Glomerular visceral epithelial cell (primary cell): Measurements from ENCODE around the gene TMEM254.
A peak's percentile ranks its signal among the peaks of the same experiment; 100 is the strongest.
"Not testable (repeated sequence)": the region's sequence is repeated elsewhere in the genome, so short reads cannot be mapped to it uniquely, and the experiment has no call there.

Source experiments
- DNase-seq: peaks from one replicate; pipeline ENCODE4 v3.0.0-alpha.2; 2016; ENCODE audit errors: extremely low spot score

Gene TMEM254

DNA sequence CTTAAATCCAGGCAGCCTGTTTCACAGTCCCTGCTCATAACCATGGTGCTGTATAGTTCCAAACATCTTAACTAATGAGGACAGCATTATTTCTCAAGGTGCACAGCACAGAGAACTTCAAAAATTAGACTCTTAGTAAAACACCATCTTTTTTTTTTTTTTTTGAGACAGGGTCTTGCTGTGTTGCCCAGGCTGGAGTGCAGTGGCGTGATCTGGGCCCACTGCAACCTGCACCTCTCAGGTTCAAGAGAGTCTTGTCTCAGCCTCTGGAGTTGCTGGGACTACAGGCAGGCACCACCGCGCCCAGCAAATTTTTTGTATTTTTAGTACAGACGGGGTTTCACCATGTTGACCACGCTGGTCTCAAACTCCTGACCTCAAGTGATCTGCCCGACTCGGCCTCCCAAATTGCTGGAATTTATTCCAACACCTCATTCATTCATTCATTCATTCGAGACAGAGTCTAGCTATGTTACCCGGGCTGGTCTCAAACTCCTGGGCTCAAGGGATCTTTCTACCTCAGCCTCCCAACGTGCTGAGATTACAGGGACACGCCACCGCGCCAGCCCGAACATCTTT lies 507 bp upstream of the TMEM254 start:
- DNase-seq = no peak

DNA sequence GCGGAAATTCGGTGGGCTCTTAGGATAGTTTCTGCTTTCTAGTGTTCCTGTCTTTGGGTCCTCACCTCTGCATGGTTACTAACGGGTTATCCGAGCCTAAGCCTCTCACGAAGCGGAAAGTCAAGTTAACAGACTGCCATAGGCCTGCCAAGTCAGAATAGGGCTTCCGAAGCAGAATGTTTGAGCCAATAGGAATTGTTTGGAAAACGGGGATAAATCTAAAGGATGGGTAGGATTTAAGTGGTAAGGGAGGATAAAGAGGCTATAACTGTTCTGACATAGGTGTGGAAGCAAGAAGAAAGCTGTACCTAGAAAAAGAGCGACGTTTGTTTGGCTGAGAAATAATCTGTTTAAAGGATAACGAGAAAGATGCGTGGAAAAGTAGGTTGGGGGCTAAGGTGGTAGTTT lies 851 bp downstream of the TMEM254 start:
- no peak for DNase-seq

DNA sequence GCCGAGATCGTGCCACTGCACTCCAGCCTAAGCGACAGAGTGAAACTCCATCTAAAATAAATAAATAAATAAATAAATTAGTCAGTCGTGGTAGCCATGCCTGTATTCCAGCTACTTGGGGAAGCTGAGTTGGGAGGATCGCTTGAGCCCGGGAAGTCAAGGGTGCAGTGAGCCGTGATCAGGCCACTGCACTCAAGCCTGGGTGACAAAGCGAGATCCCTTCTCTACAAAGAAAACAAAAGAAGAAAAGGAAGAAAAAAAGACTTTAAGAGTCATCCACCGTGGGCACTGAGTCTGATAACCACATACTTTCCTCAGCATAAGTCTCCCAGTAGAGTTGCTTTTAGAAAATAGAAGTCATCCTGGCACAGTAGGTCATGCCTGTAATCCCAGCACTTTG lies 2.6 kb downstream of the TMEM254 start:
- DNase-seq = no peak

DNA sequence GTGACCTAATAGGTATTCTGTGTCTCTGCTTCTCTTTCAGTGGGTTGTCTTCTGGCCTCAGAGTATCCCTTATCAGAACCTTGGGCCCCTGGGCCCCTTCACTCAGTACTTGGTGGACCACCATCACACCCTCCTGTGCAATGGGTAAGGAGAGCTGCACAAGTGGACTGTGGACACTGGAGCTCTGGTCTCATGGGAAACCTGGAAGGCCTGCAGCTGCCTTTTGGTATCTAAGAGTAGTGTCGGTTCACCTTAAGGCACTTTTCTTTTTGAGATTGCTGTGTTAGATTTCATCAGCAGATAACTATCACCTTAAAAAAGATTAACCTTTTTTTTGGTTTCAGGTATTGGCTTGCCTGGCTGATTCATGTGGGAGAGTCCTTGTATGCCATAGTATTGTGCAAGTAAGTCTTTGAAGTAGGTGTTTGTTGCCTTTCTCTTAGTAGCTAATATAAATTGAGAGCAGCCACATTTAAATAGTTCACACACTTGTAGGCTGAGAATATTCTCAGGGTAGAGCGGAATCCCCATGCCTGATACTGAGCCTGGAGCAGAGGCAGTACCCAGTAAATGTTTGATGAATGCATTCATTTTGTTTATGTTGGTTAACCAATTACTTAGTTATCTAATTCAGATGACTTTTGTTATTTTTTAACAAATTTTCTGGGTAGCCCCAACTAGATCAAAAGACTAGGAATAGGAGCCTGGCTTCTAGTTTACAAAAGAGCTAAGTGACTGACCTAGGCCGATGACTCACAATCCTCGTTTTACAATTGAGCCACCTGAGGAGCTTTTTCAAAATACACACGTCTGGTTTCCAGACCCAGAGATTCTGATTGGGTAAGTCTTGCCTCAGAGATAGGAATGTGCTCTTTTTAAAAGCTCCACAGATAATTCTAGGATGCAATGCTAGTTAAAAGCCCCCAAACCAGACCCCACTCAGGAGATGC lies 3.6 kb downstream of the TMEM254 start:
- no peak for DNase-seq

DNA sequence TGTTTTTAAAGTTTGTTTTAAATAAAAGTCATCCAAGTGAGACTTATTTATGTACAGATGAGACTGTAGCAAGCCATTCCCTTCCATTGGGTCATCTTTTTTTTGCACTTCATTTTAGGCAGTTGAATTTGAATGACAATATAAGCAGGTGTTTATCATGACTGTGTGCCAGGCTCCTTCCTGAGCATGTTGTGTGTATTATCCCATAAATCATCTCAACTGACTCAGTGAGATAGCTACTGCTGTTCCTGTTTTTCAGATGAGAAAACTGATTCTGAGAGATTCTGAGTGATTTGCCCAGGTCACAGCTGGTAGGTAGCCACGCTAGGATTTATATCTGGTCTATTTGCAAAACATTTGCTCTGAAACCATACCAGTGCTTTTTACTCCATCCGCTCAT lies 11.7 kb downstream of the TMEM254 start:
- DNase-seq = no peak

DNA sequence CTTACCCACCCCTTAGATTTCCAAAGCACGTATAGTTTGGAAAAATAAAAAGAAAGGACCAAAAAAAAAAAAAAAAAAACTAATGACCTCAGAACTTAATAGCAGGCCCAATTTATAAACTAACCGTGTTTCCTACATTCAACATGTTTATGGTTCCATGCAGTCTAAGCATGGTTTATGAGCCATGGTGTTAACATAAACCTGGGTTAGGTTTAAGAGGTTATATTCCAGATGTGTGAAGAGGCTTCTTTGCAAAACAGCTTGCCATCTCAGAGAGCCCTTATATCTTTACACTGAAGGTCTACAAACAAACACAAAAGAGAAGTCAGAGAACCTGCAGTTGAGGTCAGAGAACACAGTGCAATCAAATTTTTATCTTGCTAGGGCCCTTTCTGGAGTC lies 15.8 kb downstream of the TMEM254 start:
- DNase-seq = no peak

DNA sequence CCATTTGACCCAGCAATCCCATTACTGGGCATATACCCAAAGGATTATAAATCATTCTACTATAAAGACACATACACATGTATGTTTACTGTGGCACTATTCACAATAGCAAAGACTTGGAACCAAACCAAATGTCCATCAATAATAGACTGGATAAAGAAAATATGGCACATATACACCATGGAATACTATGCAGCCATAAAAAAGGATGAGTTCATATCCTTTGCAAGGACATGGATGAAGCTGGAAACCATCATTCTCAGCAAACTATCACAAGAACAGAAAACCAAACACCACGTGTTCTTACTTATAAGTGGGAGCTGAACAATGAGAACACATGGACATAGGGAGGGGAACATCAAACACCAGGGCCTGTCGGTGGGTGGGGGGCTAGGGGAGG lies 19.8 kb downstream of the TMEM254 start:
- not testable (repeated sequence) for DNase-seq

DNA sequence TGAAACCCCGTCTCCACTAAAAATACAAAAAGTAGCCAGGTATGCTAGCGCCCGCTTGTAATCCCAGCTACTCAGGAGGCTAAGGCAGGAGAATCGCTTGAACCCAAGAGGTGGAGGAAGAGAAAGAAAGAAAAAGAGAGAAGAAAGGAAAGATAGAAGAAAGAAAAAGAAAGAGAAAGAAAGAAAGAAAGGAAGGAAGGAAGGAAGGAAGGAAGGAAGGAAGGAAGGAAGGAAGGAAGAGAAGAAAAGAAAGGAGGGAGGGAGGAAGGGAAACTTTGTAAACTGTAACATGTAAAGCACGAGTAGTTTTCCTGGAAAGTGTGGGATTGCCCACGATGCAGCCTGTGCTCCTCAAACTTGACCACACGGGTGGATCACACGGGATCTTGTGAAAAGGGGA lies 20.8 kb downstream of the TMEM254 start:
- DNase-seq = not testable (repeated sequence)

DNA sequence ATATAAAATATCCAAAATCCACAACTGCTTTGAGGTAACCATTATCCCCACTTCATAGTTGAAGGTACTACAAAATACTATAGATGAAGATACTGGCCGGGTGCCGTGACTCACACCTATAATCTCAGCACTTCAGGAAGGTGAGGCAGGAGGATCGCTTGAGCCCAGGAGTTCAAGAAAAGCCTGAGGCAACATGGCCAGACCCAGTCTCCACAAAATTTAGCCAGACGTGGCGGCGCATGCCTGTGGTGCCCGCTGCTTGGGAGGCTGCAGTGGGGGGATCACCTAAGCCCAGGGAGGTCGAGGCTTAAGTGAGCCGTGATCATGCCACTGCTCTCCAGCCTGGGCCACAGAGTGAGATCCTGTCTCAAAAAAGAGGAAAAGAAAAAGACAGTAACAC lies 21.7 kb downstream of the TMEM254 start:
- no peak for DNase-seq

DNA sequence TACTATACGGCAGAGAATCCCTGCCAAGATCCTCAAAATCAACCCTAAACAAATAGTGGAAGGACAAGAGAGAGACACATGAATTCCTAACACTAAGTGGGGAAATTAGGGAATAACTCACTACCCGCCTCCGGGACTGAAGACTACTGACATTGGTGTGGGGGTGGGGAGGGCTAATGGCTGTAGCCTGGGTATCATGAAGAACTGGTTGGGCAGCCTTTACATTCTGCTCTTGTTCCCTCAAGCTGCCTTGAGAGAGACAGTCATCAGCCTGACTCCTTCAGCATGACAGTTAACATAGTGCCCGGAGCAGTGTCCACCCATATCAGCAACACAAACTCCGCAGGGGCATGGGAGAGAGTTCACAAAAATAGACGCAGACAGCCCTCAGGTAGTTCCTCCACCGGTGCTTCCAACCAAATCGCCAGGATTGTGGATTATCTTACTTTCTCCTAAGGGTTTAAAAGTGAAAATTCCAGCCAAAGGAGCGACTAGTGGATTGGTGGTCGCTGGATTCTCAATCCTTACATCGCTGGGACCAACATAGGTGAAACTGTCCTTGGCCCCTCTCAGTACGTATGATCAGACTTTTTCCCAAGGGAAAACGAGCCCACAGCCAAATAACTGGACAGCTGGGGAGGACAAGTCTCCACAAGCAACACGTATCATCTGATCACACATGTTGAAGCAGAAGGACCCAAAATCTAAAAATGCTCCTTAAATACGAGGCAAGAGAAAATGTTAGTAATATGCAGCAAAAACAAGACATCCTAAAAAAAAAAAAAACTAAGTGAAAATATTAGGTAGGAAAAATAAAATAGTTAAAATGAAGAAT lies 22.6 kb downstream of the TMEM254 start:
- DNase-seq = no peak

DNA sequence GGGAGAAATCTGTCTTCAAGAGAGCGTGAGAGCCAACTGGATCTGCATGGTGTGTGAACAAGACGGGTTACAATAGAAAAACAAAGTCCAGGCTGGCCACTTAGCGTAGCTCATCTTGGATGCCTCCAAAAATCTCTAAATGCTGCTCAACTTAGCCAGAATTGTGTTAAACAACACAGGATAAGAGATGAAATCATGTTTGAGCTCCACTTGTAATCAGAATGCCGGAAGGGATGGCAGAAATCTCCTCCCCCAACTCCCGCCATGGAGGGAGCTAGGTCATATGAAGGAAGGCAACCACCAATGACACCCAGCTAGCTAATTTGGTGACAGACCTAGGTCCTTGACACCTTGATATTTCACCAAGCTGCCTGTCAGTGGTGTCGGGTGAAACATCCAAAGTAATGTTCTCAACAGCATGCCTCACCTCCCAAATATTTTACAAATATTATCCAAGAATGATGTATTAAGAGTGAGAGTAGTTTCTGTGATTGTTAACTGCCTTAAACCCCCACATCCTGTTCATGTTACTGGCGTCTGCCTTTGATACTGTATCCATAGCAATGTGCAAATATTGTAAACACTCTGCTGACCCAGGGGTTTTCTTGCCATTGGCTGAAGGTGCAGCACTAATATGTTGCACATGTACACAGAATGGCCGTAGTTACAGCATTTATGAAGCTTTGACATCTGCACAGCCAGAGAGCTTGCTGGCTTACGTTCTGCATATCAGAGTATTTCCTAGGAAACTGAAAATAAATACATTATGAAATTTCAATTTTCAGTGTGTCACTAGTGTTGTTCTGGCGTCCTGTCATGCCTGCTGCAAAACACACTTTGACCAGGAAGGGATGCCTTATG lies 25.8 kb downstream of the TMEM254 start:
- no peak for DNase-seq

DNA sequence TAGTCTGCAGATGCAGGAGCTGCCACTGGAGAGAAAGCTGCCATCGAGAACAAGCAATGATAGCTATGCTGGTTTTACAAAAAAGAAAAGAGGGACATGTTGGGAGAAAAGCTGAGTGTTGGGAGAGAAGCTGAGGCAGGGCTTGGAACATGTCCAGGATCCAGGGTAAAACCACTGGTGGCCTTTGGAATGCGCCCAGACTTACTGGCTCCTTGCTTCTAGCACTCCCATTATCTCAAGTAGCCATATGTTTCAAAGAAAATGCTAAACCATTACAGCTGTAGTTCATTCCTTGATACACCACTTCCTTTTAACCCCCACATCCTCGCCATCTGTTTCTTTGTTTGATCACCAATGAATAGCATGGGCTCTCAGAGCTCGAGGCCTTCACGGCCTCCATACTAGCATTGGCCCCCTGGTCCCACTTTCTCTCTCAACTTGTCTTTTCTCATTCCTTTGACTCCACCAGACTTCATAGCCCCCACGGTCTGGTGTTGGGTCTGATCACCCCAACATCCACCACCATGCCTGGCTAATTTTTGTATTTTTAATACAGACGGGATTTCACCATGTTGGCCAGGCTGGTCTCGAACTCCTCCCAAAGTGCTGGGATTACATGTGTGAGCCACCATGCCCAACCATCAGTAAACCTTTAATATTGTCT lies 30.2 kb downstream of the TMEM254 start:
- DNase-seq = no peak

DNA sequence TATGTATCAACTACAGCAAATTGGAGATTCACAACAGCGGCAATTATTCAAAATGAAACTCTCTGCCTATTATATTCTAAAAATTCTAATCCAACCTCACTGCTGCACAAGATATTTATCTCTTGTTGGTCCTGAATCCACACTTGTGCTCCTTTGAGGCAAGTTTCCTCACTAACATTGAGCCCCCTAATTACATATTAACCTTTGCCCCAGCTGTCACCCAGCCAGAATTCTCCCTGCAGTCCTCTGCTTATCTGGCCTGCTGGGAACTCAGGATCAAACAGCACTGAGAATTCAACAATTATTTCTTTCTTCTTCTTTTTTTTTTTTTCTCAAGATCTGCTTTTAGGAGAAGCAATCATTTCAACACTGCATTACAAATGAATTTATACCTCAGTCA lies 32.5 kb downstream of the TMEM254 start:
- DNase-seq = no peak

DNA sequence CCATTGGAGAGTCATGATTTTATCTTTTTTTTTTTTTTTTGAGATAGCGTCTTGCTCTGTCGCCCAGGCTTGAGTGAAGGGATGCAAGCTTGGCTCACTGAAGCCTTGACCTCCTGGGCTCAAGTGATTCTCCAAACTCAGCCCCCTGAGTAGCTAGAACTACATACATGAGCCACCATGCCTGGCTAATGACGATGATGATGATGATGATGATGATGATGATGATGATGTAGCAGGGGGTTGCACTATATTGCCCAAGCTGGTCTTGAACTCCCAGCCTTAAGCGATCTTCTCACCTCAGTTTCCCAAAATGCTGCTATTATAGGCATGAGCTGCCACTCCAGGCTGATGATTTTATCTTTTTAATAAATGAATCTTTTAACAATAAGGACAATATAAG lies 40.2 kb downstream of the TMEM254 start:
- no peak for DNase-seq

DNA sequence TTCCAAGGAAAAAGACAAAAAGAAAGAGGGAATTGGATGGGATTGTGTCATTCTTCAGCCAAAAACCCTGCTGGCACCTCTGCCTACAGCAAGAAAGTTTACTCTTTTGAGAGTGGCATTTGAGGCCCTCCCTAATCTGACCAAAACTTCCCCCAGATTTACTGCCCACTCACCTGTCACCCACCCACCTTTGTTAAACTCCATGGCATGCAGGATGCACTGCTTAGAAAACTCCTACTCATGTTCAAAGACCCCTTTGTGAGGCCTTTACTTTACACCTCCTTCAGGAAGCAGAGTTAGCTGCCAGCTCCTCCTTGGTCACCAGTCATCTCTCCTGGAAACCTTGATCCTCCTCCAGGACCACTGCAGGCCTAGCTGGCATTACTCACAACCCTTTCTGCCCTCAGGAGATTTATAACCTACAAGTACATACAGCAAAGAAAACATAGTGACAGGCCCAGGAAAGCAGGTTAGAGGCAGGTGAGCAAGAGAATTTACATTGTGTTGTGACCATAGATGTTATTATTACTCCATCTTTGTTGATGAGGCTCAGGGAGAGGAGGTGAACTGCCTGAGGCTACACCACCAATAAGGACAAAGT lies 43.7 kb downstream of the TMEM254 start:
- DNase-seq = no peak

DNA sequence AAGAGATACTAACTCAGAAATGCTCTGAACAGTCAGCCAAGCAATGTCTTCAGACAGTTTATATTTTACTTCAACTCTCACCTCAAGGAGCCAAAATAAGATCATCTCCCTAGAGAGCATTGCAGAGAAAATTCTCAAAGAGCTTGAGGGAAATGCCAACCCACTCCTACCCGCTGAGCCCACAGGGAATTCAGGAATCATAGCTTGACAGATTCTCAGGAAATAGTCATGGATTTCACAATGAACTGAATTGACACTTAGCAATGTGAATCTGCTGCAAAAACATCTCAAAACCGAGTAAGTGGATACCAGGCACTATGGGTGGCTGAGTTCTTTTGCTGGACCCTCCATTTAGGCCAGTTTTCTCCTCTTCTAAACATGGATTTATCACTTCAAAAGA lies 44.3 kb downstream of the TMEM254 start:
- DNase-seq = no peak

DNA sequence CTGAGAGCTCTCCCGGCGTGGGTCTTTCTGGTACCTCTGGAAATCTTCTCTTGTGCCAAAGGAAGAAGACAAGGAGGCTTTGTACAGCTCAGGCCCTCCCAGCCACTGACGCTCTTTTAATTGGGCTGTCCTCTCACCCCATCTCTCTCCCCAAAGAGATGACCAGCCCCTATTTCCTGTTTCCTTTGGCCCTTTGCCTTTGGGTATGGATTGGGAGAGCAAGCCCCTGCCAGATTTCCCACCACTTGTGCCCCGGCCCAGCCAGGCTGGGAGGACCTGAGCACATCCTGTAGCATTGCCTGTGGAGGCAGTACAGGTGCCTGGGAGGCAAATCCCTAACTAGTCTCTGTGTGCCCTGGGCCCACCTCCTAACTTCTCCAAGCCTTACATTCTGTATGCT lies 48.4 kb downstream of the TMEM254 start:
- DNase-seq = no peak

DNA sequence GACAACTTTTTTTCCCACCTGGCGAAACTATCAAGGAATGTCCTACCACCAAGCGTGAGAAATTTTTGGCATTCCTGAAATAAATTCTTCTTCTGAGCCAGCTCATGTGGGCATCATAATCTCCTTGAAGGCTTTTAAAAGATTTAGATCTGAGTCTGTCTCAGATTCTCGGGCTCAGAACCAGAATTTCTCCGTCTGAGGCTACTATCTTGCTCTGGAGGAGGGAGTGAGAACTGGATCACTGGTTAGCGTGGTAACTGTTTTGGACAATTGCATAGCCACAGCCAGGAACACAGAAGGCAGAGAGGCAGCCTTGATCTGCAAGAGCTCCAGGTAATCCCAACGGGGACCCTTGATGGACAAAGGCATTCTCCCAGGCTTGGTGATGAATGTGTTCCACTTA lies 53.0 kb downstream of the TMEM254 start:
- DNase-seq = peak; percentile 25

DNA sequence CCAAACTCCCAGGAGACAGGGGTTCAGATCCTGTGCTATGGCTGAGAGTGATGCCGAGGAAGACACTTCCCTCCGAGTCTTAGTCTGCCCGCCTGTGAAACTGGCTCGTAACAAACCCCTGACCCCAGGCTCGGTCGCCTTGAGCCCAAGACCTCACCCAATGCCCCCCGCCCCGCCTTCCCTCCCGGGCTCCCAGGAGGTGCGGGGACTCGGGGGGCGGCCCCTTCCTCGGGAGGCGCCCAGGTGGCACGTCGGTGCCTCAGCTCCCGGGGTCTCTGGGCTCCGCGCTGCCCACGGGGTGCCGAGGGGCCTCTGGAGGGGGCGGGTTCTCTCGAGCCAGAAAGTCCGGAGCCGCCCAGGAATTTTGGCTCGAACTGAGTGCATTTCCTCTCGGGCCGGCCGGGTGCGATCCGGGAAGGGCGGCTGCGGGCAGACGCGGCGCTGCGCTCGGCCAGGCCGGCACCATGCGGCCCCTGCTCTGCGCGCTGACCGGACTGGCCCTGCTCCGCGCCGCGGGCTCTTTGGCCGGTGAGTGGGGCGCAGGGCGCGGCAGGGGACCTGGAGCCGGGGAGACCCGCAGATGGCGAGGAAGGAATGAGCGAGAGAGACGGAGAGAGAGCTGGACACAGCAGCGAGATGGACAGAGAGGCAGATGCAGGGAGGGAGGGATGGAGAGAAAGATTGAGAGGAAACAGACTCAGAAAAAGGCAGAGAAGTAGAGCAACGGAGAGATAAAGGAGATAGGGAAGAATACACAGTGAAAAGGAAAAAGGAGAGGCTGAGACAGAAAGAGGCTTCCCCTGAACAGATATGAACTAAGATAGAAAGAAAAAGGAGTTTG lies 54.1 kb downstream of the TMEM254 start, which contains the start of gene PLAC9:
Gene PLAC9, plus strand, starts transcription at position 432 of the 841 bp plus-strand sequence. Its CDS starts 33 bp downstream, at position 465.
- no peak for DNase-seq

DNA sequence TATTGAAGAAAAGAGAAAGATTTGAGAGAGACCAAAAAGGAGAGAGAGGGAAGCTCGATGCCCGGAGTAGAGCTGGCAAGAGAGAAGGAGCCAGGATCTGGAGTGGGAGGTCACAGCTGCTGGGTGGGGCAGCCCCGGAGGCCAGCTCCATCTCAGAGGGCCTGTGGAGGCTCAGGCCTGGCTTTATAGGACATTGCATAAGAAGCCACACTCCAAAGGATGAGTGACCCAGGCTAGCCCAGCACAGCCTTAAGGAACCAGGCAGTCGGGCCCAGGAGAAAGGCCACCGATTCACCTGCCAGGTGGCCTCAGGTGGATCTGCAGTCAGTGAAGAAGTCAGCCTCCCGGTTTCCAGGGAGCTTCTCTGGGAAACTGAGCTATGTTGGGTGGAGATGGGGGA lies 54.7 kb downstream of the TMEM254 start:
- DNase-seq = no peak
